KMS-11 (cell line): Measurements from ENCODE around the gene DMBT1.

ENCODE experiments used
- H2AFZ ChIP-seq: fragments of 200-600 bp; sonication (generic); 2 replicates; pipeline ENCODE4 v1.6.1; 2016; ENCODE audit warnings: antibody characterized with exemption, mixed run types, low read depth
- H3K27ac ChIP-seq: fragments of 200-600 bp; sonication (generic); 2 replicates; pipeline ENCODE4 v1.6.1; 2016; ENCODE audit warnings: mild to moderate bottlenecking, mixed run types
- H3K27me3 ChIP-seq: fragments of 200-600 bp; sonication (generic); 2 replicates; pipeline ENCODE4 v1.6.1; 2017; ENCODE audit warnings: mild to moderate bottlenecking, low read depth, mixed run types, moderate library complexity; ENCODE audit not compliant: insufficient read depth
- H3K36me3 ChIP-seq: fragments of 200-600 bp; sonication (generic); 2 replicates; pipeline ENCODE4 v1.6.1; 2017; ENCODE audit warnings: mild to moderate bottlenecking, mixed run types; ENCODE audit not compliant: insufficient read depth
- H3K4me1 ChIP-seq: fragments of 200-600 bp; sonication (generic); 2 replicates; pipeline ENCODE4 v1.6.1; 2016; ENCODE audit warnings: mild to moderate bottlenecking, low read depth, mixed run types; ENCODE audit not compliant: poor library complexity, severe bottlenecking
- H3K4me2 ChIP-seq: fragments of 200-600 bp; sonication (generic); 2 replicates; pipeline ENCODE4 v1.7.0; 2016; ENCODE audit warnings: mild to moderate bottlenecking, mixed run types
- H3K4me3 ChIP-seq: fragments of 200-600 bp; sonication (generic); IDR thresholded peaks from 2 replicates; pipeline ENCODE4 v1.6.1; 2017; ENCODE audit warnings: low read depth, low read length, mixed read lengths; ENCODE audit not compliant: insufficient read depth
- H3K79me2 ChIP-seq: fragments of 200-600 bp; sonication (generic); 2 replicates; pipeline ENCODE4 v1.6.1; 2016; ENCODE audit warnings: low read depth, mixed run types; ENCODE audit not compliant: insufficient read depth
- H3K9ac ChIP-seq: fragments of 200-600 bp; sonication (generic); 2 replicates; pipeline ENCODE4 v1.6.1; 2016; ENCODE audit warnings: mild to moderate bottlenecking, mixed run types
- H4K20me1 ChIP-seq: fragments of 200-600 bp; sonication (generic); 2 replicates; pipeline ENCODE4 v1.6.1; 2016; ENCODE audit warnings: mild to moderate bottlenecking, mixed run types; ENCODE audit not compliant: insufficient read depth
- TF ChIP-seq, protein P1 (sequence below): fragments of 200-600 bp; sonication (generic); conservative IDR thresholded peaks from 2 replicates; pipeline ENCODE4 v1.6.1; 2017; ENCODE audit warnings: low read depth, mild to moderate bottlenecking, antibody characterized with exemption, low read length, moderate library complexity, mixed read lengths

The DMBT1 gene

GRCh38 chr10:122560279-122560804 lies at the start of gene DMBT1:
Gene DMBT1 (plus strand): TSS chr10:122560754. CDS start chr10:122560771, 17 bp downstream.
- Histone ChIP-seq H3K4me3 (no peak within 1 kb of the TSS), H2AFZ (no peak within 1 kb of the TSS), H4K20me1 (no peaks in the 10 kb centered on the region), H3K27ac (no peak within 1 kb of the TSS), H3K4me1 (no peaks in the 10 kb centered on the region), H3K27me3 (no peaks in the 10 kb centered on the region), H3K9ac (no peak within 1 kb of the TSS), H3K79me2 (no peaks in the 10 kb centered on the region), H3K36me3 (no peaks in the 10 kb centered on the region), H3K4me2 (no peak within 1 kb of the TSS)
- TF ChIP-seq, protein P1, sequence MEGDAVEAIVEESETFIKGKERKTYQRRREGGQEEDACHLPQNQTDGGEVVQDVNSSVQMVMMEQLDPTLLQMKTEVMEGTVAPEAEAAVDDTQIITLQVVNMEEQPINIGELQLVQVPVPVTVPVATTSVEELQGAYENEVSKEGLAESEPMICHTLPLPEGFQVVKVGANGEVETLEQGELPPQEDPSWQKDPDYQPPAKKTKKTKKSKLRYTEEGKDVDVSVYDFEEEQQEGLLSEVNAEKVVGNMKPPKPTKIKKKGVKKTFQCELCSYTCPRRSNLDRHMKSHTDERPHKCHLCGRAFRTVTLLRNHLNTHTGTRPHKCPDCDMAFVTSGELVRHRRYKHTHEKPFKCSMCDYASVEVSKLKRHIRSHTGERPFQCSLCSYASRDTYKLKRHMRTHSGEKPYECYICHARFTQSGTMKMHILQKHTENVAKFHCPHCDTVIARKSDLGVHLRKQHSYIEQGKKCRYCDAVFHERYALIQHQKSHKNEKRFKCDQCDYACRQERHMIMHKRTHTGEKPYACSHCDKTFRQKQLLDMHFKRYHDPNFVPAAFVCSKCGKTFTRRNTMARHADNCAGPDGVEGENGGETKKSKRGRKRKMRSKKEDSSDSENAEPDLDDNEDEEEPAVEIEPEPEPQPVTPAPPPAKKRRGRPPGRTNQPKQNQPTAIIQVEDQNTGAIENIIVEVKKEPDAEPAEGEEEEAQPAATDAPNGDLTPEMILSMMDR, result no peak

DNA sequence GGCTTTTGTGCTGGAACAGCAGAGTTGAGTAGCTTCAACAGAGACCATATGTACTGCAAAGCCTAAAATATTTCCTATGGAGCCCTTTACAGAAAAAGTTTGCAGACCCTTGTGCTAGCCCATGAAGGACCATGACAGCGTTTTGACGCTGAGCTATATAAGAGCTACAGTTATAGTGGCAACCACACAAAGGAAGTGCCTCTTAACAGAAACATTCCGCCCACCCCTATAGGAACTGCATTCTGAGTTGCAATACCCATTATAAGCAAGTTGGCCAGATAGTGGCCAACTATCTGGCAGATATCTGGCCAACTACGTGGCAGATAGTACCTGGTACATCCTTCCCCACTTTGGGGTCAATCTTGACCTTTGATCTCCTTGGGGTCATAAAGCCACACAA lies 47.5 kb upstream of the DMBT1 start:
- Histone ChIP-seq H4K20me1 (no peaks in the 10 kb centered on the region), H3K4me2 (no peak overlapping the region), H3K79me2 (no peaks in the 10 kb centered on the region), H3K36me3 (no peaks in the 10 kb centered on the region), H3K27ac (no peak overlapping the region), H3K9ac (no peak overlapping the region), H3K4me1 (no peaks in the 10 kb centered on the region), H3K4me3 (no peak overlapping the region), H3K27me3 (no peaks in the 10 kb centered on the region), H2AFZ (no peak overlapping the region)
- TF ChIP-seq, protein P1, result no peak

- H3K36me3 ChIP-seq, result no peaks in the 10 kb centered on the region
- H3K4me3 ChIP-seq, result no peak overlapping the region
- H3K27me3 ChIP-seq, result no peaks in the 10 kb centered on the region
- H4K20me1 ChIP-seq, result no peaks in the 10 kb centered on the region
- H3K9ac ChIP-seq, result no peak overlapping the region
- no peaks in the 10 kb centered on the region for H3K79me2 ChIP-seq
- H3K27ac ChIP-seq, result no peak overlapping the region
- H3K4me2 ChIP-seq, result no peak overlapping the region
- H2AFZ ChIP-seq, result no peak overlapping the region
- TF ChIP-seq, protein P1, result no peak
- no peaks in the 10 kb centered on the region for H3K4me1 ChIP-seq
These were observed 46.3 kb upstream of the DMBT1 start for GRCh38 chr10:122514045-122514840.

GRCh38 chr10:122515022-122515424 lies 45.5 kb upstream of the DMBT1 start:
- H3K9ac ChIP-seq, result no peak overlapping the region
- H3K27ac ChIP-seq, result no peak overlapping the region
- no peaks in the 10 kb centered on the region for H4K20me1 ChIP-seq
- H3K27me3 ChIP-seq, result no peaks in the 10 kb centered on the region
- H3K79me2 ChIP-seq, result no peaks in the 10 kb centered on the region
- TF ChIP-seq, protein P1, result no peak
- H3K36me3 ChIP-seq, result no peaks in the 10 kb centered on the region
- no peak overlapping the region for H2AFZ ChIP-seq
- no peak overlapping the region for H3K4me2 ChIP-seq
- H3K4me1 ChIP-seq, result no peaks in the 10 kb centered on the region
- no peak overlapping the region for H3K4me3 ChIP-seq
